ENCODE results near the gene DLGAP1. TPM values are rescaled to one million over a fixed set of nuclear protein-coding genes. Genes with fewer than 3 reads are reported as not detected.

DLGAP1 gene
- total and polyA plus RNA-seq, 10 of the 15 experiments (the other 5 are each of a cell fraction or from before 2014, with no cell fraction given) = 0.23 to 27.6 (median 1.9) TPM

GRCh38 chr18:3660739-3661515, 794.2 kb downstream of the DLGAP1 start:
- ATAC-seq = peak; percentile 55
- ChIA-PET SMC1A (ENCODE audit: uncharacterized antibody, unreplicated experiment) (interaction anchor here (0.7 to 3.1 kb wide), 9 partner anchors 11 to 380 kb away, joined by 3 to 15 read pairs (median 5); no protein-coding TSS in a partner anchor), POLR2A (interaction anchor here (1.3 kb wide), 1 partner anchor 135 kb away, joined by 3 read pairs; no protein-coding TSS in a partner anchor), RAD21 (ENCODE audit: unreplicated experiment) (interaction anchor here (0.6 to 1.8 kb wide), 4 partner anchors 28 to 312 kb away, joined by 3 to 14 read pairs (median 5); no protein-coding TSS in a partner anchor), CTCF (interaction anchor here (0.6 to 10.1 kb wide), 5 partner anchors 32 to 378 kb away, joined by 3 to 204 read pairs (median 3); no protein-coding TSS in a partner anchor)
- no peaks in the 10 kb centered on the region for H3K79me2 ChIP-seq (ENCODE audit: control insufficient read depth, insufficient read depth, low read length)
- H2AFZ ChIP-seq (ENCODE audit: control insufficient read depth, low read depth, low read length) = no peak overlapping the region
- H3K4me3 ChIP-seq = no peak overlapping the region
- H4K20me1 ChIP-seq (ENCODE audit: control insufficient read depth, insufficient read depth) = no peaks in the 10 kb centered on the region
- WGBS (ENCODE audit: insufficient coverage, insufficient replicate concordance, low lambda C conversion rate, missing lambda C conversion rate) = 69% methylated on average over 4 of the region's 4 CpGs
- no TSS peak for BruUV-seq (replicated peaks)
- no peaks in the 10 kb centered on the region for H3K27me3 ChIP-seq (replicated peaks in 1 of 2; ENCODE audit: control insufficient read depth in 2 of 2, insufficient read depth in 2 of 2, low read length in 1 of 2)
- TF ChIP-seq KLF5 (IDR thresholded peaks at IDR 0.05; ENCODE audit: partially characterized antibody) = no peak
- TF ChIP-seq E2F8 (IDR thresholded peaks at IDR 0.05; ENCODE audit: low read depth, partially characterized antibody) = no peak
- TF ChIP-seq ATF7 (IDR thresholded peaks at IDR 0.05; ENCODE audit: low read depth) = peak; percentile 25; the same call in 1 of the 2 replicates
- no peak for TF ChIP-seq HCFC1 (IDR thresholded peaks at IDR 0.05; ENCODE audit: low read length)
- peak; percentile 32; the same call in 1 of the 2 replicates for TF ChIP-seq RAD51 (IDR thresholded peaks at IDR 0.05)
- TF ChIP-seq SMC3 (IDR thresholded peaks at IDR 0.05; ENCODE audit: borderline replicate concordance, low read length) = no peak
- in situ Hi-C loops (cut with MboI) = no loop called here
- no peak overlapping the region for H3K27ac ChIP-seq (ENCODE audit: control insufficient read depth, insufficient read depth)
- intact Hi-C loops (cut with micrococcal nuclease; ENCODE audit: unreplicated experiment) = no loop called here
- no peak for DNase-seq (ENCODE audit: low read depth, low spot score)
- peak; percentile 18 for FAIRE-seq
- no peak overlapping the region for H3K9ac ChIP-seq (ENCODE audit: control insufficient read depth, insufficient read depth, low read length)
- H3K4me1 ChIP-seq (ENCODE audit: control insufficient read depth, insufficient read depth, low read length) = peaks cover 8% of the 10 kb centered on the region
- H3K9me3 ChIP-seq (replicated peaks; ENCODE audit: control insufficient read depth, insufficient read depth, low read length) = no peaks in the 10 kb centered on the region; the same call in 2 of the 3 replicates
- no peaks in the 10 kb centered on the region for H3K36me3 ChIP-seq (ENCODE audit: control insufficient read depth in 2 of 2, insufficient read depth in 2 of 2, low read length in 1 of 2)
- 0 out of 2 replicates have a peak overlapping the region, but pooled peaks have one; percentile 13 for H3K4me2 ChIP-seq (ENCODE audit: control insufficient read depth, insufficient read depth)
